Aorta (tissue), 5 donors: ENCODE data around the gene CDHR2. TPM values are rescaled to one million over a fixed set of nuclear protein-coding genes. Genes with fewer than 3 reads are reported as not detected.

Experiments
- ATAC-seq: fragments of 200-7000 bp; cut with Tn5 transposase; one replicate; pipeline ENCODE4 v1.9.1; 2022; ENCODE audit warnings: moderate library complexity; ENCODE audit not compliant: low FRiP score
- DNase-seq, 2 donors: peaks; one replicate each; pipeline ENCODE4 v3.0.0-alpha.2; 2020
- H3K27ac ChIP-seq, 2 donors: one replicate each; pipeline ENCODE4 v1.5.1; 2013; ENCODE audit warnings: low read length in 2 of 2, mild to moderate bottlenecking in 2 of 2, moderate library complexity in 2 of 2, control low read depth in 1 of 2, inconsistent platforms in 1 of 2, low read depth in 1 of 2
- H3K27me3 ChIP-seq, 2 donors: one replicate each; pipeline ENCODE4 v1.6.1; 2013; ENCODE audit warnings: control low read depth in 1 of 2, low read length in 1 of 2, mild to moderate bottlenecking in 1 of 2, moderate library complexity in 1 of 2; ENCODE audit not compliant: insufficient read depth in 2 of 2, control insufficient read depth in 1 of 2
- H3K36me3 ChIP-seq, 2 donors: one replicate each; pipeline ENCODE4 v1.6.1; 2013; ENCODE audit warnings: control low read depth in 1 of 2, low read length in 1 of 2, mild to moderate bottlenecking in 1 of 2; ENCODE audit not compliant: insufficient read depth in 2 of 2, control insufficient read depth in 1 of 2
- H3K4me1 ChIP-seq, 2 donors: one replicate each; pipeline ENCODE4 v1.6.1; 2013; ENCODE audit warnings: low read length in 2 of 2, control low read depth in 1 of 2, mild to moderate bottlenecking in 1 of 2, moderate library complexity in 1 of 2; ENCODE audit not compliant: insufficient read depth in 2 of 2, control insufficient read depth in 1 of 2
- H3K4me3 ChIP-seq, 2 donors: one replicate each; pipeline ENCODE4 v1.5.1; 2013; ENCODE audit warnings: low read length in 2 of 2, control low read depth in 1 of 2, mild to moderate bottlenecking in 1 of 2
- H3K9me3 ChIP-seq: one replicate; pipeline ENCODE4 v1.6.1; 2013; ENCODE audit warnings: mild to moderate bottlenecking, low read length; ENCODE audit not compliant: control insufficient read depth
- WGBS, 2 donors: extraction: QIAGEN DNeasy Blood & Tissue Kit; methylation state at CpG; one replicate each; pipeline ENCODE4 v1.1.7; 2013; 5-methylcytosine and 5-hydroxymethylcytosine counted together
- intact Hi-C, 2 donors: fragments of 100-400 bp; cut with DNase I; formaldehyde crosslinking; loops; one replicate each; pipeline versions ENCODE4 v1.14.2 to v1.15.0; 2022
- polyA plus RNA-seq, 2 donors: library from polyadenylated mRNA; stranded (reverse); fragments of 200-250 nt; gene quantifications; one replicate each; pipeline ENCODE4 v1.2.3, GENCODE V29; 2013
- total RNA-seq, 2 donors: library from RNA; stranded (reverse); fragmentation: NEBNext Ultra II Directional; extraction: Animal tissue kit (Norgen Biotek cat#: 25700); gene quantifications; one replicate each; pipeline ENCODE4 v1.2.1, GENCODE V29; 2021
- donor health status: healthy with polysubstance abuse.
- donor health status: Bipolar disorder and iron deficiency.
- donor health status: DM: no; HTN: no; CAD: no.
- donor health status: DM: no; HTN: no; CAD: no.
- donor health status: DM: yes; HTN: yes; CAD: no.

CDHR2 gene
- total and polyA plus RNA-seq, 4 donors = 0.08 to 21.5 TPM; not detected in 2

DNA sequence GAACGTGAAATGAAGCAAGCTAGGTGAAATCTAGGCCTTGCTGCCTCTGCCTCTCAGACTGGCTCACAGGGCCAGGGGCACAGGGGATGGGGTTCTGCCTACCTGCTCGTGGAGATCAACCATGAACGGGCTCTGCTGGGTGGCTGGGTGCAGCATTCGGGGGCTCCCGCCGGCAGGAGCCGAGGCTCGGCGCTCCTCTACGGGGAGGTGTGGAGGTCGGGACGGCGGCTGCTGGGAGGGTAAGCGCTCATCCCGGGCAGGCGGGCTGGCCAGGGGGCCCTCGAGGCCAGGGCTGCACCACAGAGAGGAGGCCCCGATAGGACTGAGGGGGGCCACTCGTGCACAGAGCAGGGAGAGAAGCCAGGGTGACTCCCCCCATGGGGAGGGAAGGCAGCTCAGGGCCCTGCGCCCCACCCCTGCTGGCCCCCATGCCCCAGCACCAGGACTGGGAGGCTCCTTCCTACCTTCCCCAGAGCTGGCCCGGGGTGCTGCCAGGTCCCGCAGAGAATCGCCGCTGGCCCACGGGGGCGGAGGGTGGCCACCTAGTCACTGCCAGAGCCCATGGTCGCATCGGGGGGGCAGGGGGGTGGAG, 17.1 kb upstream of the CDHR2 start:
- intact Hi-C loops = loop anchor here (10.0 kb wide), 2 partner anchors 117 to 147 kb away; partner anchors contain the start of genes CLTB (in 2 of the 2), HIGD2A (in 1 of the 2) and NOP16 (in 1 of the 2)
- peak in 1 of 2 donors; percentile 71 for DNase-seq
- Histone ChIP-seq H3K36me3 (peaks cover 0 to 7% of the 10 kb centered on the region in 2 donors), H3K4me3 (no peak overlapping the region), H3K9me3 (no peaks in the 10 kb centered on the region), H3K27me3 (no peaks in the 10 kb centered on the region), H3K4me1 (no peaks in the 10 kb centered on the region), H3K27ac (no peak overlapping the region)
- 89 to 90% methylated on average over 27 to 28 of the region's 28 CpGs for WGBS, 2 donors
- ATAC-seq = no peak

DNA sequence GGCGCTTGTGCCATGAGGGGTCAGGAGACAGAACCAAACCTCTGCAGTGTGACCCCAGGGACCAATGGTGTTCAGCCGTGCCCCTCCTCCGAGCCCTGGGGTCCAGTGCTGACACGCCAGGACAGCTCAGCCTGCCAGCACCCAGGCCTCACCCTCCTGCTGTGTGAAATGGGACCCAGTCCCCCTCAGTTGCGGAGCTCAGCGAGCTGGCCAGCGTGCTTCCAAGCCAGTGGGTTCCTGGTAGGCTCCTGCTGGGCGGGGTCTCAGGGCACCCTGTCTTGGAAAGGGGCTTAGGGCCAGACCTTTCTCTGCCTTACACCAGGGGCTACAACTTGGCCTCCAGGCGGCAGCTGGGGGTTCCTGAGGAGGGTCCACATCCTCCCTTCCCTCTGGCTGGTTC, 16.3 kb upstream of the CDHR2 start:
- 94 to 95% methylated on average over 9 of the region's 9 CpGs for WGBS, 2 donors
- no peaks in the 10 kb centered on the region for H3K4me1 ChIP-seq

DNA sequence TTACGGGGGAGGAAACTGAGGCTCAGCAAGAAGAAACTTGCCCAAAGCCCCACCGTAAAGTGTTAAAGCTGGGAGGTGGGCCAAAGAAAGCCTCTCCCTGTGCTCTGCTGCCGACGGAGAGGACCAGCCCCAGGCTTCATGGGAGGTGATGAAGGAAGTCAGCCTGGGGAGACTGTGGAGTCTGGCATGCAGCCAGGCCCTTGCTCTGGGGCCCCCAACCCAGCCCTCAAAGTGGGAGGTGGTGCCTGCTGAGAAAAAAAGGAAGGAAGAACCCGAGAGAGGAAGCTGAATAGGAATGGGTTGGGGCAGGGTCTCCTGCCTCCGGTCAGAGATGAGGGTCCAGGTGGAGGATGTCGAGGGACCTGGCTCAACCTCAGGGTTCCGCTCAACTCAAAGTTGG, 15.8 kb upstream of the CDHR2 start:
- 44% methylated on average over 8 of the region's 8 CpGs for WGBS, 2 donors
- Histone ChIP-seq H3K27ac (no peak overlapping the region), H3K36me3 (peaks cover 0 to 7% of the 10 kb centered on the region in 2 donors), H3K4me3 (no peak overlapping the region), H3K27me3 (no peaks in the 10 kb centered on the region), H3K4me1 (no peaks in the 10 kb centered on the region), H3K9me3 (no peaks in the 10 kb centered on the region)
- DNase-seq (peak; percentile 77 to 78), ATAC-seq (no peak)
- intact Hi-C loops = loop anchor here (10.0 kb wide), 2 partner anchors 119 to 149 kb away; partner anchors contain the start of genes CLTB (in 2 of the 2), HIGD2A (in 1 of the 2) and NOP16 (in 1 of the 2)

More for the DNA sequence above, 16.3 kb upstream of the CDHR2 start:
- Histone ChIP-seq H3K36me3 (peaks cover 0 to 7% of the 10 kb centered on the region in 2 donors), H3K27ac (no peak overlapping the region), H3K27me3 (no peaks in the 10 kb centered on the region), H3K4me3 (no peak overlapping the region), H3K9me3 (no peaks in the 10 kb centered on the region)
- peak in 1 of 2 donors; percentile 70 for DNase-seq
- no peak for ATAC-seq
- intact Hi-C loops = loop anchor here (10.0 kb wide), 2 partner anchors 118 to 148 kb away; partner anchors contain the start of genes CLTB (in 2 of the 2), HIGD2A (in 1 of the 2) and NOP16 (in 1 of the 2)

DNA sequence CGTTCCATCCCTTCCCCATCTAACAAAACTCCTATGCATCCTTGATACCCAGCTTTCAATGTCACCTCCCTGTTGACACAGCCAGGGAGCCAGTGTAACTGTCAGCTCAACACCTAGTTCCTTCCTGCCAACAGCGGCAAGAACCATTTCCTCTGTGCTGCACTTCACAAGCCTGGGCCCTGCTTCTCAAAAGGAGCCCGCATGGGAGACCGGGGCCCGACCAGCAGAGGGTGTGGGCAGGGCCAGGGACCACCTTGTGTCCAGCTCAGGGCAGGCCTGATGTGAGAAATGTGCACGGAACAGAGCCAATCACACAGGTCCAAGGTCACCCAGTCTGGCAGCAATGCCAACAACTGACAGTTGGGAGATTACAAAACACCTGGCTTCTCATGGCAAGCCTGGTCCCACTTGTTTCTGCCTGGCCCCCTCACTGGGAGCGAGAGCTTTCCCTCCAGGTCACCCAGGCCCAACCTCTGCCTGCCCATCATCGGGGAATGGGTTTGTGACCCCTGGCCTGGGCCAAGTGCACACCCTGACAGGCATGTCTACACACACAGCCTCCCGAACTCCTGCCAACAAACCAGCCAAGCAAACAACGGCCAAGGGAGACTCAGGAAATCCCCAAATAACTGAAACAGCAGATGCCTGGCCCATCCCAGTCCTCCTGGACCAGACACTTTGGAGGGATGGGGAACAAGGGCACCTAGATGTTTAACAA, 15.1 kb upstream of the CDHR2 start:
- intact Hi-C loops = loop anchor here (10.0 kb wide), 2 partner anchors 119 to 149 kb away; partner anchors contain the start of genes CLTB (in 2 of the 2), HIGD2A (in 1 of the 2) and NOP16 (in 1 of the 2)
- no peaks in the 10 kb centered on the region for H3K27me3 ChIP-seq
- H3K4me1 ChIP-seq = no peaks in the 10 kb centered on the region
- H3K36me3 ChIP-seq = peaks cover 0 to 6% of the 10 kb centered on the region in 2 donors
- 21 to 23% methylated on average over 10 of the region's 10 CpGs for WGBS, 2 donors
- no peak overlapping the region for H3K4me3 ChIP-seq
- no peak overlapping the region for H3K27ac ChIP-seq
- ATAC-seq = no peak
- H3K9me3 ChIP-seq = no peaks in the 10 kb centered on the region
- DNase-seq = peak; percentile 60 to 69

DNA sequence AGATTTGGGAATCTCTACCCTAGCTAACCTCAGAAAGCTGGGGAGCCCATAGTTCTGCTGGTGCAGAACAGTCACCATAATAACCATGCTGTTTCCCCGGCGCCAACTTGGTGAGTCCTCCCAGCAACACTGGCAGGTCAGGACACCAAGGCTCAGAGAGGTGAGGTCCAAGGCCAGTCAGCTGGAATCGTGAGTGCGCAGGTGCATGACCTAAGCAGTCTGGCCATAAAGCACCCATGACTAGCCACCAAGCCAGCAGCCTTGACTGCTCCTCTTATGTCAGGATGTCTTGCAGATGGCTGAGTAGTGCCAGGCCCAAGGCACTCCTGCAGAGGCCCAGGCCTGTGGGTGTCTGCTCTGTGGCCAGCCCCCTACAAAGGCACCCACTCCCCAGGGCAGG, 14.5 kb upstream of the CDHR2 start:
- no peaks in the 10 kb centered on the region for H3K9me3 ChIP-seq
- H3K27me3 ChIP-seq = no peaks in the 10 kb centered on the region
- H3K36me3 ChIP-seq = peaks cover 0 to 3% of the 10 kb centered on the region in 2 donors
- no peak overlapping the region for H3K4me3 ChIP-seq
- intact Hi-C loops = loop anchor here (5.0 to 10.0 kb wide), 5 partner anchors 87 to 167 kb away; partner anchors contain the start of genes CLTB (in 2 of the 2), ARL10 (in 1 of the 2), FAF2 (in 1 of the 2) and HIGD2A (in 1 of the 2)
- no peak overlapping the region for H3K27ac ChIP-seq
- 76 to 82% methylated on average over 4 of the region's 4 CpGs for WGBS, 2 donors
- ATAC-seq (no peak), DNase-seq (peak in 1 of 2 donors; percentile 58)
- H3K4me1 ChIP-seq = no peaks in the 10 kb centered on the region

DNA sequence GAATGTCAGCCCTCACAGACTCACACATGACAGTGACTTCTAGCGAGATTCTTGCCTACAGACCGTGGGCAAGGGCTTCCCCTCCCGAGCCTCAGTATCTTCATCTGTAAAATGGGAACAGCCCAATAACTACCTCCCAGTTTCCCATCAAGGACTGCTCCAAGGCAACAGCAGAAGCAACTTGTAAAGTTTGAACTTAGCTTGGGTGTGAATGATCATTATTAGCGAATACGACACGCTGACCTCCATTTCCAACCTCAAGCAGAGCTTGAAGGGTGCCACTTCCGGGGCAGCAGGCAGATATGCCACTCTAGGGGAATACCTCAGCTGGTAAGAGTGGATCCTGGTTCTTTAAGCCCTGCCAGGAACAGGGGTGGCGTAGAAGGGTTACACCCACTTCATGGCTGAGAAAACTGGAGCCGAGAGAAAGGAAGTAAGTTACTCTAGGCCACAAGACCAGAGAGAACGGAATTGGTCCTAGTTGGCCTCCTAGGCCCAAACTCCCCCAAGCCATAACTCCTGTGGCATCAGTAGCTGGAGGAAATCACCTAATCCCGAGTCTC, 14.0 kb upstream of the CDHR2 start:
- Histone ChIP-seq H3K27me3 (no peaks in the 10 kb centered on the region), H3K4me1 (no peaks in the 10 kb centered on the region), H3K36me3 (peaks cover 0 to 3% of the 10 kb centered on the region in 2 donors), H3K27ac (no peak overlapping the region), H3K4me3 (no peak overlapping the region), H3K9me3 (no peaks in the 10 kb centered on the region)
- DNase-seq (peak; percentile 45 to 61), ATAC-seq (no peak)
- WGBS, 2 donors = 64 to 65% methylated on average over 11 of the region's 11 CpGs
- intact Hi-C loops = loop anchor here (5.0 to 10.0 kb wide), 5 partner anchors 88 to 168 kb away; partner anchors contain the start of genes CLTB (in 2 of the 2), ARL10 (in 1 of the 2), FAF2 (in 1 of the 2) and HIGD2A (in 1 of the 2)

DNA sequence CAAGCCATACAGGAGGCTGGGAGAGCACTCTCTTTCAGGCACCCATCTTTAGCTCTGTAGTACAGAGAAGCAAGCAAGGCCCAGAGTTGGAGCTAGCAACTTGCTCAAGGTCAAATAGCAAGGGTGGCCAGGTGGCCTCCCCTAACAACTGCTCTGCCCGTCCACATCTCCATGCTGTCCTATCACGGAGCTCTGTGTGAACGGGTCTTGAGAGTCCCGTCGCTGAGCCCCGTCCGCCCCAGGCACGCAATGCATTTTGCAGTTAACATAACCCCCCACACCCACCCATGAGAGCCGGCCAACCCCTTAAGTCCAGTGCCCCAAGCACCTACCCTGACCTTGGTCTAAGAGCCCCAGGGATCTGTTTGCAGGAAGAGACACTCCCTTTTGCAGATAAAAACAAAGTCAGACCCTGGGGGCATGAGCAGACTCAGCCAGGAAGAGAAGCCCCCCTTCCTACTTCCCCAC, 13.4 kb upstream of the CDHR2 start:
- Histone ChIP-seq H3K36me3 (no peaks in the 10 kb centered on the region), H3K4me3 (peak overlapping the region; percentile 68 to 89), H3K9me3 (no peaks in the 10 kb centered on the region), H3K27ac (no peak overlapping the region), H3K4me1 (no peaks in the 10 kb centered on the region), H3K27me3 (no peaks in the 10 kb centered on the region)
- 32 to 38% methylated on average over 9 of the region's 9 CpGs for WGBS, 2 donors
- intact Hi-C loops = loop anchor here (5.0 to 10.0 kb wide), 5 partner anchors 88 to 168 kb away; partner anchors contain the start of genes CLTB (in 2 of the 2), ARL10 (in 1 of the 2), FAF2 (in 1 of the 2) and HIGD2A (in 1 of the 2)
- ATAC-seq (no peak), DNase-seq (peak in 1 of 2 donors; percentile 71)
